Measurements from ENCODE around the gene RPL36.
"Not testable (repeated sequence)": the region's sequence is repeated elsewhere in the genome, so short reads cannot be mapped to it uniquely, and the experiment has no call there.

The RPL36 gene

GRCh38 chr19:5690955-5691821, 1.1 kb downstream of the RPL36 start:
- peak; percentile 70 for DNase-seq (ENCODE audit: low spot score)

DNA sequence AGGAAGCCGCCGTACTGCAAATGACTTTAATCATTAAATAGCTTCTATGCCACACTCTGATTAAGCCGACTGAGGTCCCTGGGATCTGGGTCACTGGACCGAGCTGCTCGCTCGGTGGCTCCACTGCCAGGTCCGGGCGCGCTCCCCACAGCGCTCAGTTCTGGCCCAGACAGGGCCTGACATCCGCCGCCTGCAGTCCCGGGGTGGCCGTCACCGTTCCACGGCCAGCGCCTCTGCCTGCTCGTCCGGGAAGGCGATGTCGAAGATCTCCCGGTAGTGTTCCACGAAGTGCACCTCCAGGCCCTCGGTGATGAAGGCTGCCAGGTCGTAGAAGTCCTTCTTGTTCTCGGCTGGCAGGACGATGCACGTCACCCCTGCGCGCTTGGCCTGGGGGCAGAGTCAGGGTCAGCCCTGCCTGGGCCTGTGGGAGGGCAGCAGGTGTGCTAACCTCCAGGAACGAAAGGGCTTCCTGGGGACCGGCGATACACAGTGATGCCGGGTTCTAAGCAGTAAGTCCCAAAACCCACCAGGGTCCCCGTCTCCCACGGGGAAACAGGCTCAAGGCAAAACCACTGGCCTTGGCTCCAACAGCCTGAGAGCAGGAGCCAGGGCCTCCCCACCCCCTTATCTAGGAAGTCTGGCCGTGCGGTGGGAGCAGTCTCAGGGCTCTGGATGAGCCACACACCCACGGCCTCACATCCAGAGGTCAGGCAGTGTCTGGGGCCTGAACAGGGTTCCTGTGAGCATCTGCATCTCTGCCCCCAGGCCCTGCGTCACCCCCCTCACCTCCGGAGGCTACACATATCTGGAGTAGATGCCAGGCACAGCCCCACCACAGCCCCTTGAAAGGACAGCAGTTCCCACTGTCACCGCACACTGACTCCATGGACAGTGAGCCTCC, 2.0 kb downstream of the RPL36 start:
- no peak for DNase-seq (ENCODE audit: low spot score)

- no peak for DNase-seq (ENCODE audit: low spot score)
Measured at GRCh38 chr19:5692723-5693194, 2.7 kb downstream of the RPL36 start.

GRCh38 chr19:5693195-5694166, 3.4 kb downstream of the RPL36 start:
- DNase-seq (ENCODE audit: low spot score), result no peak

GRCh38 chr19:5694167-5694955, 4.3 kb downstream of the RPL36 start:
- DNase-seq (ENCODE audit: low spot score), result no peak

DNA sequence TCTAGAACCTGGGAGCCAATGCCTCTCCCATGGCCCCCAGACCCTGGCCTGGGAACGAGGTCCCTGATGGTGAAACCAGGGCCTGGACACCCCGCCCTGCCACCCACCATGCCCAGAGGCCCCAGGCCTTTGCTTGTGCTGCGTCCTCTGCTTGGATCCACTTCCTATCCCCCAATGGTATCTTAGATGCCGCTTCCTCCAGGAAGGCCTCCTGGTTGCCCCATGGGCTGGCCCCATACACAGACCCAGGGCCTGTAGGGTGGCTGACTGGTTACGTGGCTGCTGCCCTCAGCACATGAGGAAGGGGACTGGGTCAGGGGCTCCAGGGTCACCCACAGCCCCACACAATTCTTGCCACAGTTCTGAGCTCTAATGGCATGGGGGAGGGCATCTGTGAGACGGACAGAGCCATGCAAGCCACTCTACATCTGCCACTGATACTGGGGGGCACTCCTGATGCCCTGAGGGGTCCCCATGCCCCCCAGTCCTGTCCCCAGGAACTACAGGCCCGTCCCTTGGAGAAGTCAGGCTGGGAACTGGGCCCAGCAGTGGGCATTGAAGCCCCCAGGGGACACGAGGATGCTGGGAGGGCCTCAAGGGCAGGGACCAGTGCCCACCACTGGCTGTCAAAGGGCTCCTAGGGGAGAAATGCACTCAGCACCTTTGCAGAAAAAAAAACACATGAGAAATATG, 5.0 kb downstream of the RPL36 start:
- DNase-seq (ENCODE audit: low spot score), result no peak

GRCh38 chr19:5695649-5696195, 5.6 kb downstream of the RPL36 start:
- DNase-seq (ENCODE audit: low spot score), result no peak

DNA sequence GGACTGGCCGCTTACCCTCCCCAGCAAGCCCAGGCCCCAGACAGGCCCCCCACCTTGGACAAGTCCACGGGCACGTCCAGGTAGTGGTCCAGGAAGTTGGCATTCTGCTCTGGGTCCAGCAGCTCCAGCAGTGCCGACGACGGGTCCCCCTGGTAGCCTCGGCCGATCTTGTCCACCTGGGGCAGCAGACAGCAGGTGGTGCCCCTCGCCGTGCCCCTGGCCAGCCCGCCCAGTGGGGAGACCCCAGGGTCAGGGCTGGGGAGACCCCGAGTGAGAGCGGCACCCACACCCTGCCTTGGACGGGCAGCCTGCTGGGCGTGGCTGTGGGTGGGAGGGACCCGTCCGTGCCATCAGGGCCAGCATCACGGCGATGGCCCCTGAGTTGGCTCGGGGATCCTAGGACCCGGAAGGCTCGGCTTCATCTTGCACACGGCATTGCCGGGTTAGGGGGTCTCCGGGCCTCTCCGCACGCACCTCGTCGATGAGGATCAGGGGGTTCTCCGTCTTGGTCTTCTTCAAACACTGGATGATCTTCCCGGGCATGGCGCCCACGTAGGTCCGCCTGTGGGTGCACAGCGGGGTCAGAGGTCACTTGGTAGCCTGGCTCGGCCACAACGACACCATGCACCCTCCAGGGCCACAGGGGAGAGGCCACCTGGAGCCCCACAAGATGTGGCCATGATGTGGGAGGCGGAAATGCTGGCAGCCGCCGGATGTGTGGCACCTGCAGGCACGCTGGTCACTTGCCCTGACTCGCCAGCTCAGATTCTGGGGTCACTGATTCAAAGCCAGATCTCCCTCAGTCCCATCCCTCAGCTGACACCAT, 6.3 kb downstream of the RPL36 start:
- DNase-seq (ENCODE audit: low spot score), result no peak

DNA sequence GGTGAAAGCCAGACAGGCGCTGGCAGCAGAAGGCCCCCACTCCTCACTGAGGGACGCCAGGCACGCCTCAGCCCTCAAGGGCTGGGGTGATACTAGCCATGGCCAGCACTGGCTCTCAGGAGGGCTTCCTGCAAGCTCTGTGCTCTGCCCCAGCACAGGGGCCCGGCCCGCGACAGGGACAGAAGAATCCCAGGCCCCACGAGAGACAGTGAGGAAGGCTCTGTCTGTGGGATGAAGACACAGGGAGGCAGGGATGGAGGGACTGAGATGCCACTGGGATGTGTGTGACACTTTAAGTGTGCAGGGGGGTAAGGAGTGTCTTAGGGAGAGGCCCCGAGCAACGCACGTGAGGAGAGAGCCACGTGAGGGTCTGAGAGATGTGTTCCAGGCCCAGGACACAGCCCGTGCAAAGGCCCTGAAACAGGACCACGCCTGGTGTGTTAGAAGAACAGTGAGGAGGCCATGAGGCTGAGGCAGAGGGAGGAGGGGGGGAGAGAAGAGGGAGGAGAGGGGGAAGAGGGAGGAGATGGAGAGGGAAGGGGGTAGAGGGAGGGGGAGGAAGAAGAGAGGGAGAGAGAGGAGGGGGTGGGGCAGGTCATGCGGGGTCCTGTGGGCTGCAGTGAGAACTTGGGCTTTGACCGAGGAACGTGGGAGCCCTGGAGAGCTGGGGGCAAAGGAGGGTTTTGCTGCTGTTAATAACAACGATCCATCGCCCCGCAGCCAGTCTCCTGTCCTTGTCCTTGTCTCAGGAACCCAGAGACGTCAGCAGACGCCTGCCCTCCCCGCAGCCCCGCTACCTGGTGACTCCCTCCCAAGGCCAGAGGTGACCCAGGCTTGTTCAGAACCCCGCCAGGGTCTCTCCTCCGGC, 7.2 kb downstream of the RPL36 start:
- no peak for DNase-seq (ENCODE audit: low spot score)

DNA sequence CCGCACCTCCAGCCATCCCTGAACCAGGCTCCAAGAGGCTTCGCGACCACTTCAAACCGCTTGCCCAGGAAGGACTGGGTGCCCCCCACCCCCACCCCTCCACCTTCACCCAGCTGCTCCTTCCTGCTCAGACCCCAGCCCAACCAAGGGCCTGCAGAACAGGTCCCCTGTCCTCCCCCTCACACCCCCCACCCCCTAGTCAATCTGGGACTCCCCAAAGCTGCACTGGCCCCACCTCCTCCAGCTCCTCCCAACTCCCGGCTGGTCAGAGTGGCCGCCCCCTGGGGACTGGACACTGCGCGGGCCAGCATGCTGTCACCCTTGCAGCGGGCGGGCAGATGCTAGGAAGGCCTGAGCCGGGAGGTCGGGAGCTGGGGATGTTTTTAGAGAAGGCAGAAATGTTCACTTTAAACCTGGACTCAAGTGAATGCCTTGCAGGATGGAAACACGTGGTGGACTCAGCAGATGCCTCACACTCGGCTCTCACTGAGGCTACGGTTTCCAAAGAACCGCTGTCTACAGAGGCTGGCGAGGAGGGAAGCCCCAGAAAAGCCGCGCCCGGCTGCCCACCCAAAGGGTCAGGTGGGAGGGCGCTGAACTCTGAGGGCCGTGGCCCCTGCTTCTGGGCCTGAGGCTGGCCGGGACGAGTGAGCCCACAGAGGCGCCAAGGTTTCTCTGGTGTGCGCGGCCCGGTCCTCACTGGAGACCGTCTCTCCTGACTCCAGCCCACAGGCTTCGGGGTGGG, 8.0 kb downstream of the RPL36 start:
- DNase-seq (ENCODE audit: low spot score), result no peak

DNA sequence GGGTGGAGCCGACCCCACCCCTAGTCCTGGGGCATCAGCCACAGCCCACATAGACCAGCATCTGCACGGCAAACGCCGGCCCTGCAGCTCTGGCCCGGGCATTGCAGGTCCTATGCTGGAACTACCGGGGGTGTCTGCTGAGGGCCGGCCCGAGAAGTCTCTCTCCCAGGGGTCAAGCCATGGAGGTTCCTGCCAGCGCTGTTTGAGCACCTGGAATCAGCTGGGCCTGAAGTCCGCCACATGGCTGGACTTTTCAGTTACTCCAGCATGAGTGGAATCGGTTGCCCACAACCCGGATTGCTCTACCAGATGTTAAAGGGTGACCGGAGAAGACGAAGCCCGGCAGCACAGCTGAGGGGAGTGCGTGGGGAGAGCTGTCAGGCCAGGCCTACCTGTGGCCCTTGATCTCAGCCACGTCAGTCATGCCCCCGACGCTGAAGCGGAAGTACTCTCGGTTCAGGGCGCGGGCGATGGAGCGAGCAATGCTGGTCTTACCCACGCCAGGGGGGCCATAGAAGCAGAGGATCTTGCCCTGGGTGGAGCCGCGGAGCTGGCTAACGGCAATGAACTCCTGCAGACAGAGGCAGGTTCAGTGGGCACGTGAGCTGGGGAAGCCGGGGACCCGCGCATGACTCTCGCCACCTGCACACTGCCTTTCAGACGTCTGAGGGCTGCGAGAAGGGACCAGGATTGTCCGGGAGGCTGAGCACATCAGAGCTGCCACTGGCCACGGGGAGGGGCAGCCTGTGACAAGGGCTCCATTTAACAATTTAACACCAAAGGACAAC, 8.7 kb downstream of the RPL36 start:
- DNase-seq (ENCODE audit: low spot score), result no peak

DNA sequence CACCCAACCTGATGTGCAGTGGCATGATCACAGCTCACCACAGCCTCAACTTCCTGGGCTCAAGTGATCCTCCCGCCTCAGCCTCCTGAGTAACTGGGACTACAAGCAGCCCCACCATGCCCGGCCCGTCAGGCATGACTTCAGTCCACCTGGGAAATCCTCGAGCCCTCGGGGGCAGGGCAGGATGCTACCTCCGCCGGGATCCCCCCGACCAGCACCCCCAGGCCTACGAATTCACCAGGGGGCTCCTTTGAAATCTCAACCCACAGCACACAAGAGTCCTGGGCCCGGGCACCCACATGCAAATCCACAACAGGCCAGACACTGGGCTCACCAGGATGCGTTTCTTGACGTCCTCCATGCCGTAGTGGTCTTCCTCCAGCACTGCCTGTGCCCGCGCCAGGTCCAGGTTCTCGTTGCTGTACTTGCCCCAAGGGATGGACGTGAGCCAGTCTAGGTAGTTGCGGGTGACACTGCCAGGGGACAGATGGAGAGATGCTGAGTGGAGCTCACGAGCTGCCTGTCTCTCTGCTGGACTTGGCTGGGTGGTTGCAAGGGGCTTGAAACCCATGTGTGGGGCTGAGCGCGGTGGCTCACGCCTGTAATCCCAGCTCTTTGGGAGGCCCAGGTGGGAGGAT, 10.5 kb downstream of the RPL36 start:
- no peak for DNase-seq (ENCODE audit: low spot score)

GRCh38 chr19:5702053-5702410, 11.9 kb downstream of the RPL36 start:
- not testable (repeated sequence) for DNase-seq (ENCODE audit: low spot score)

- no peak for DNase-seq (ENCODE audit: low spot score)
Measured at GRCh38 chr19:5703819-5704818, 14.0 kb downstream of the RPL36 start.

- no peak for DNase-seq (ENCODE audit: low spot score)
Measured at GRCh38 chr19:5705552-5705951, 15.5 kb downstream of the RPL36 start.

All from HuH-7.5 (cell line).